Right atrium auricular region (tissue), 2 donors: ENCODE results near the gene NFATC2. TPM values are rescaled to one million over a fixed set of nuclear protein-coding genes. Genes with fewer than 3 reads are reported as not detected.

Source experiments
- DNase-seq: peaks from one replicate; pipeline ENCODE4 v3.0.0-alpha.2; 2019; ENCODE audit warnings: low spot score
- H3K27ac ChIP-seq, 2 donors: fragments of 200-600 bp; sonication (generic); 1 replicate in 1 of 2; 2 replicates in 1 of 2; pipeline ENCODE4 v1.5.1; 2016 to 2019
- H3K27me3 ChIP-seq, 2 donors: fragments of 200-600 bp; sonication (generic); one replicate each; pipeline versions ENCODE4 v1.5.1 to v1.6.0; 2017 to 2019
- H3K36me3 ChIP-seq: fragments of 200-600 bp; sonication (generic); one replicate; pipeline ENCODE4 v1.5.1; 2016
- H3K4me1 ChIP-seq, 2 donors: fragments of 200-600 bp; sonication (generic); one replicate each; pipeline versions ENCODE4 v1.5.1 to v1.6.0; 2017 to 2019
- H3K4me3 ChIP-seq, 2 donors: fragments of 200-600 bp; sonication (generic); 1 replicate in 1 of 2; 2 replicates in 1 of 2; pipeline ENCODE4 v1.5.1; 2017 to 2019; ENCODE audit warnings: mild to moderate bottlenecking in 1 of 2, moderate library complexity in 1 of 2
- H3K9me3 ChIP-seq, 2 donors: fragments of 200-600 bp; sonication (generic); one replicate each; pipeline ENCODE4 v1.5.1; 2019
- total RNA-seq, 2 donors: library from RNA; depleted of rRNA; stranded (reverse); fragments of >200 nt; gene quantifications; one replicate each; pipeline ENCODE4 v1.1.0, GENCODE V29; 2016
- TF ChIP-seq, protein P1 (sequence below), 2 donors: fragments of 200-600 bp; sonication (generic); IDR thresholded peaks; one replicate each; pipeline ENCODE4 v1.5.1; 2019; ENCODE audit warnings: antibody characterized with exemption in 2 of 2

The NFATC2 gene
- total RNA-seq, 2 donors from 2014 or later: 8.6 to 12.5 TPM

DNA sequence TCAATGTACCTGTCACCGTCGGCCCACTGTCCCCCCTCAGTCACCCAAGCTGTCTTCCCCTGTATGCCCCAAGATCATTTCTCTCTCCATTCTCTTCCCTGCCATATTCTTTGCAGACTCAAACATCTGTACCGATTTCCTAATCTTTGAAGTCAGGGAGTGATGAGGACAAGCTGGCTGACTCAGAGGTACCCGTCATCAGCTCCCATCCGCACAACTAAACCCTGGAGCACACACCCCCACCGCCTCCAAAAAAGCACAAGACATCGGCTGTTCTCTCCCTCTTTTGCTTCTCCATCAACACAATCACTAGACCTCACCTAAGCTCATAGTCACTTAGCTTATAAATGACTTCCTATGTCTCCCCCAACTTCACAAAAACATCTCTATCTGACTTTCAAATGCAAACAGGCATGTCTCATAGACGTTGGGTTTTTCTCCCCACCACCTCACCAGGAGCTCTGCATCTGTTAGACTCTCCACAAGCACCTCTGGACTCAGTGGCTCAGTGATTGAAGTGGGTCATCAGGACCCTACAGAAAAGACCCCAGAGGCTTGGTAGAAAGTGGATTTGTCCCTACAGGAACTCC lies 11.5 kb upstream of the NFATC2 start:
- DNase-seq: no peak
- Histone ChIP-seq H3K36me3 (no peaks in the 10 kb centered on the region), H3K9me3 (no peaks in the 10 kb centered on the region), H3K27me3 (no peaks in the 10 kb centered on the region), H3K4me3 (no peak overlapping the region), H3K4me1 (peaks cover 0 to 5% of the 10 kb centered on the region in 2 donors), H3K27ac (peak overlapping the region in 1 of 2 donors; percentile 37)
- TF ChIP-seq, protein P1, sequence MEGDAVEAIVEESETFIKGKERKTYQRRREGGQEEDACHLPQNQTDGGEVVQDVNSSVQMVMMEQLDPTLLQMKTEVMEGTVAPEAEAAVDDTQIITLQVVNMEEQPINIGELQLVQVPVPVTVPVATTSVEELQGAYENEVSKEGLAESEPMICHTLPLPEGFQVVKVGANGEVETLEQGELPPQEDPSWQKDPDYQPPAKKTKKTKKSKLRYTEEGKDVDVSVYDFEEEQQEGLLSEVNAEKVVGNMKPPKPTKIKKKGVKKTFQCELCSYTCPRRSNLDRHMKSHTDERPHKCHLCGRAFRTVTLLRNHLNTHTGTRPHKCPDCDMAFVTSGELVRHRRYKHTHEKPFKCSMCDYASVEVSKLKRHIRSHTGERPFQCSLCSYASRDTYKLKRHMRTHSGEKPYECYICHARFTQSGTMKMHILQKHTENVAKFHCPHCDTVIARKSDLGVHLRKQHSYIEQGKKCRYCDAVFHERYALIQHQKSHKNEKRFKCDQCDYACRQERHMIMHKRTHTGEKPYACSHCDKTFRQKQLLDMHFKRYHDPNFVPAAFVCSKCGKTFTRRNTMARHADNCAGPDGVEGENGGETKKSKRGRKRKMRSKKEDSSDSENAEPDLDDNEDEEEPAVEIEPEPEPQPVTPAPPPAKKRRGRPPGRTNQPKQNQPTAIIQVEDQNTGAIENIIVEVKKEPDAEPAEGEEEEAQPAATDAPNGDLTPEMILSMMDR (IDR thresholded peaks at IDR 0.05): no peak

DNA sequence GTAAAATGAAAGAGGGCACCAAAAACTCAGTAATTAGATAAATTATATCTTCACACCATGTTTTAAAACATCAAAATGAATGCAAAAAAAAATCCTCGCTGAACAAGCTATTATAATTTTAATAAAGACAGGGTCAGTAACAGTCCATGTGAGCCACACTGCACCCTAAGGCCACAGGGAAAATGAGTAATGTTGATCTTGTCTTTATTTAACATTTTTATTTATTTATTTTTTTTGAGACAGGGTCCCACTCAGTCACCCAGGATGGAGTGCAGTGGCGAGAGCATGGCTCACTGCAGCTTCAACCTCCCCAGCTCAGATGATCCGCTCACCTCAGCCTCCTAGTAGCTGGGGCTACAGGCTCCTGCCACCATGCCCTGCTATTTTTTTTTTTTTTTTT lies 8.7 kb upstream of the NFATC2 start:
- no peak overlapping the region for H3K4me3 ChIP-seq
- H3K4me1 ChIP-seq: peaks cover 0 to 5% of the 10 kb centered on the region in 2 donors
- TF ChIP-seq, protein P1 (IDR thresholded peaks at IDR 0.05): no peak
- H3K27me3 ChIP-seq: no peaks in the 10 kb centered on the region
- DNase-seq: no peak
- no peak overlapping the region for H3K27ac ChIP-seq
- H3K9me3 ChIP-seq: no peaks in the 10 kb centered on the region
- no peaks in the 10 kb centered on the region for H3K36me3 ChIP-seq

DNA sequence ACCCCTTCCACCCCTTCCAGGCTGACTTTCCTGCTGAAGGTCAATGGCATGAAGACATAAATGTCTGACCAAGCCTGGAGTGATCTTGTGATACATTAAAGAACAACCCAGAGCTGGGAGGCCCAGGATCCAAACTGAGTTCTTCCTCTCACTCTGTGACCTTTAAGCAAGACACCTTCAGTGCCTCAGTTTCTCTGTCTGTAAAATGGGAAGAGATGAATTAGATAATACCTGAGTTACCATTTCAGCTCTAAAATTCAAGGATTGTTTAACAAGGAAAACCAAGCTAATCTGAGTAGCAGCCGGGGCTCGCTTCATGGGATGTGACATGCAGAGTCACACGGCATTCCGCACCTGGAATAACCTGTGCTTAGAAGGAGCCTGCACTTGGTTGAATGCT lies 7.0 kb upstream of the NFATC2 start:
- H3K9me3 ChIP-seq: no peaks in the 10 kb centered on the region
- no peak for DNase-seq
- H3K4me3 ChIP-seq: no peak overlapping the region
- H3K4me1 ChIP-seq: no peaks in the 10 kb centered on the region
- H3K27ac ChIP-seq: no peak overlapping the region
- H3K36me3 ChIP-seq: no peaks in the 10 kb centered on the region
- TF ChIP-seq, protein P1 (IDR thresholded peaks at IDR 0.05): no peak
- no peaks in the 10 kb centered on the region for H3K27me3 ChIP-seq

DNA sequence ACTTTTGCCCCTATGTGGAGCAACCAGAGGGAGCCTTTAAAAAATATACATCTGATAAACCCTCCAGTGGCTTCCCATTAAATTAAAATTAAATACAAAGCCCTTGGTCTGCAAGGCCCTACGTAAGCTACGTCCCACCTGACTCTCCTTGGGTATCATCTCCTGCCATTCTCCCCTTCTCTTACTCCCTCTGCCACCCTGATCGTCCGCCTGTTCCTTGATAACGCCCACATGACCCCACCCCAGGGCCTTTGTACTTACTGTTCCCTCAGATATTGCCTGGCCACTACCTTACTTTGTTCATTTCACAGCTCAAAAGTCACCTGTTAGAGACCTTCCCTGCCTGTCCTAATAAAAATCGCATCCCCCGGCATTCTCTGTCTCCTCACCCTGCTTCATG lies 5.4 kb upstream of the NFATC2 start:
- Histone ChIP-seq H3K4me1 (peaks cover 0 to 8% of the 10 kb centered on the region in 2 donors), H3K4me3 (no peak overlapping the region), H3K27me3 (no peaks in the 10 kb centered on the region), H3K27ac (no peak overlapping the region), H3K36me3 (no peaks in the 10 kb centered on the region), H3K9me3 (no peaks in the 10 kb centered on the region)
- TF ChIP-seq, protein P1 (IDR thresholded peaks at IDR 0.05): no peak
- DNase-seq: no peak

DNA sequence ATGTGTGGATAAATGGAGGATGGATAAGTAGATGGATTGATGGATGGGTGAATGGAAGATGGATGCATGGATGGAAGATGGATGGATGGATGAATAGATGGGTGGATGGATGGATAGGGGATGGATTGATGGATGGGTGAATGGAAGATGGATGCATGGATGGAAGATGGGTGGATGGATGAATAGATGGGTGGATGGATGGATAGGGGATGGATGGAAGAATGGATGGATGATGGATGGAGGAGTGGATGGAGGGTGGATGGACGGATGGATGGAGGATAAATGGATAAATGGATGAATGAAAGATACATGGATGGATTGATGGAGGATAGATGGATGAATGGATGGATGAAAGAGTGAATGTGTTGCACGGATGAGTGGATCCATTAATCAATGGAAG lies 3.0 kb upstream of the NFATC2 start:
- Histone ChIP-seq H3K27ac (no peak overlapping the region), H3K9me3 (no peaks in the 10 kb centered on the region), H3K4me1 (peaks cover 3 to 30% of the 10 kb centered on the region in 2 donors), H3K27me3 (no peaks in the 10 kb centered on the region), H3K36me3 (no peaks in the 10 kb centered on the region), H3K4me3 (no peak overlapping the region)
- no peak for DNase-seq
- TF ChIP-seq, protein P1 (IDR thresholded peaks at IDR 0.05): no peak

DNA sequence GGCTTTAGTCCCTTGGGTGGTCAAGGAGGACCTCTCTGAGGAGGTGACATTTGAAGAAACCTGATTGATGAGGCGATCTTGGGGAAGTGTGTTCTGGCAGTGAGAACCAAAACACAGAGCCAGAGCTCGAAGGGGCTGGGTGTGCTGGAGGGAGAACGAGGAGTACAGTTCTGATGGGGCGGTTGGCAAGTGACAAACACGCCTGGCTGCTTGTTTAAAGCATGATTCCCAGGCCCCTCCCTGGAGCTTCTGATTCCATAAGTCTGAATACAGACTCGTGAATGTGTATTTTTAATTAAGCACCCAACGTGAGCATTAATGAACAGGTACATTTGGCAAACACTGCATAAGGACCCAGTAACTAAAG lies 886 bp upstream of the NFATC2 start:
- Histone ChIP-seq H3K36me3 (no peaks in the 10 kb centered on the region), H3K4me1 (peaks cover 3 to 38% of the 10 kb centered on the region in 2 donors), H3K27ac (peak overlapping the region; percentile 88 to 94), H3K9me3 (no peaks in the 10 kb centered on the region), H3K4me3 (no peak overlapping the region), H3K27me3 (no peaks in the 10 kb centered on the region)
- no peak for DNase-seq
- TF ChIP-seq, protein P1 (IDR thresholded peaks at IDR 0.05): no peak
